Esophagus squamous epithelium (tissue), 4 donors: ENCODE measurements around the gene PCDHGB2.
"Not testable (repeated sequence)": the region's sequence is repeated elsewhere in the genome, so short reads cannot be mapped to it uniquely, and the experiment has no call there.

Source experiments
- POLR2A ChIP-seq, 4 donors: fragments of 450-650 bp; IDR thresholded peaks; one replicate each; pipeline ENCODE4 v1.6.1; 2017; ENCODE audit warnings: antibody characterized with exemption in 4 of 4, mild to moderate bottlenecking in 4 of 4, moderate library complexity in 3 of 4
- TF ChIP-seq, protein P1 (sequence below), 6 experiments: fragments of 450-650 bp in 4 of 6; fragments of 200-600 bp in 2 of 6; sonication (generic) in 2 of 6; IDR thresholded peaks; one replicate each; pipeline ENCODE4 v1.5.1; 2016 to 2019; ENCODE audit warnings: antibody characterized with exemption in 6 of 6, mild to moderate bottlenecking in 4 of 6, moderate library complexity in 4 of 6

DNA sequence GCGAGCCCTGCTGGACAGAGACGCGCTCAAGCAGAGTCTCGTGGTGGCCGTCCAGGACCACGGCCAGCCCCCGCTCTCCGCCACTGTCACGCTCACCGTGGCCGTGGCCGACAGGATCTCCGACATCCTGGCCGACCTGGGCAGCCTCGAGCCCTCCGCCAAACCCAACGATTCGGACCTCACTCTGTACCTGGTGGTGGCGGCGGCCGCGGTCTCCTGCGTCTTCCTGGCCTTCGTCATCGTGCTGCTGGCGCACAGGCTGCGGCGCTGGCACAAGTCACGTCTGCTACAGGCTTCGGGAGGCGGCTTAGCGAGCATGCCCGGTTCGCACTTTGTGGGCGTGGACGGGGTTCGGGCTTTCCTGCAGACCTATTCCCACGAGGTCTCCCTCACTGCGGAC lies 27.2 kb upstream of the PCDHGB2 start:
- TF ChIP-seq, protein P1, sequence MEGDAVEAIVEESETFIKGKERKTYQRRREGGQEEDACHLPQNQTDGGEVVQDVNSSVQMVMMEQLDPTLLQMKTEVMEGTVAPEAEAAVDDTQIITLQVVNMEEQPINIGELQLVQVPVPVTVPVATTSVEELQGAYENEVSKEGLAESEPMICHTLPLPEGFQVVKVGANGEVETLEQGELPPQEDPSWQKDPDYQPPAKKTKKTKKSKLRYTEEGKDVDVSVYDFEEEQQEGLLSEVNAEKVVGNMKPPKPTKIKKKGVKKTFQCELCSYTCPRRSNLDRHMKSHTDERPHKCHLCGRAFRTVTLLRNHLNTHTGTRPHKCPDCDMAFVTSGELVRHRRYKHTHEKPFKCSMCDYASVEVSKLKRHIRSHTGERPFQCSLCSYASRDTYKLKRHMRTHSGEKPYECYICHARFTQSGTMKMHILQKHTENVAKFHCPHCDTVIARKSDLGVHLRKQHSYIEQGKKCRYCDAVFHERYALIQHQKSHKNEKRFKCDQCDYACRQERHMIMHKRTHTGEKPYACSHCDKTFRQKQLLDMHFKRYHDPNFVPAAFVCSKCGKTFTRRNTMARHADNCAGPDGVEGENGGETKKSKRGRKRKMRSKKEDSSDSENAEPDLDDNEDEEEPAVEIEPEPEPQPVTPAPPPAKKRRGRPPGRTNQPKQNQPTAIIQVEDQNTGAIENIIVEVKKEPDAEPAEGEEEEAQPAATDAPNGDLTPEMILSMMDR (IDR thresholded peaks at IDR 0.05) = not testable (repeated sequence)
- TF ChIP-seq POLR2A (IDR thresholded peaks at IDR 0.05) = not testable (repeated sequence)
